Kidney epithelial cell (primary cell): ENCODE measurements around the gene HINT3. TPM values are rescaled to one million over a fixed set of nuclear protein-coding genes. Genes with fewer than 3 reads are reported as not detected.

Experiments used
- DNase-seq: peaks from one replicate; pipeline ENCODE4 v3.0.0-alpha.2; 2010; ENCODE audit warnings: low read depth
- H3K27me3 ChIP-seq: 2 replicates; pipeline ENCODE4 v1.6.0; 2011; ENCODE audit warnings: low read length; ENCODE audit not compliant: control insufficient read depth, insufficient read depth
- H3K36me3 ChIP-seq: 2 replicates; pipeline ENCODE4 v1.5.1; 2011; ENCODE audit warnings: low read length; ENCODE audit not compliant: control insufficient read depth, insufficient read depth
- H3K4me3 ChIP-seq: 2 replicates; pipeline ENCODE4 v1.5.1; 2011; ENCODE audit warnings: low read depth, mild to moderate bottlenecking, control low read depth, low read length
- CTCF ChIP-seq: IDR thresholded peaks from 2 replicates; pipeline ENCODE4 v1.5.1; 2011; ENCODE audit warnings: mild to moderate bottlenecking, moderate library complexity, low read length, control low read depth, inconsistent platforms; ENCODE audit not compliant: insufficient read depth, poor library complexity, severe bottlenecking
- total RNA-seq: library from RNA; depleted of rRNA; stranded (reverse); fragments of >200 nt; gene quantifications from 2 replicates; pipeline ENCODE4 v1.2.3, GENCODE V29; 2015

Gene HINT3
- total RNA-seq, 1 donor from 2014 or later, result 30.5 TPM

- no peaks in the 10 kb centered on the region for H3K36me3 ChIP-seq
- no peaks in the 10 kb centered on the region for H3K27me3 ChIP-seq
- no peak for DNase-seq
- no peak overlapping the region for H3K4me3 ChIP-seq
- no peak for TF ChIP-seq CTCF
Observed at GRCh38 chr6:126002755-126003679, 46.4 kb downstream of the HINT3 start.

DNA sequence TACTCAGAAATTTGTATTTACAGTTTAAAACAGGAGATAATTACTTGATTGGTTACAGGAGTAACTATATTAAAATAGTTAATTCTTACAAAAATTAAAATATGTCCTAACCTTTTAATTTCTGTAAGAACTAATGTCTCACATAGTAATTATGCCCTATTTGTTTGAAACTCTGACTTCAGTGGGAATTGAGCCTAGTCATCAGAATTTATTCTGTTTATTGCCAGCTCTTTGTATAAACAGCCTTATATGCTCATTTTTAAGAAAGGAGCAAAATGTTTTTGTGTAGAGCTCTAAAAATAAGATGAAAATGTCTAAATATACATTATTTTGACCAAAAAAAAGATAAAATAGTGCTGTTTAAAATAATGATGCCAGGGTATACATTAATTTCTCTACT, 51.2 kb downstream of the HINT3 start:
- H3K36me3 ChIP-seq, result no peaks in the 10 kb centered on the region
- TF ChIP-seq CTCF, result no peak
- no peaks in the 10 kb centered on the region for H3K27me3 ChIP-seq
- H3K4me3 ChIP-seq, result no peak overlapping the region
- DNase-seq, result no peak

- Histone ChIP-seq H3K4me3 (no peak overlapping the region), H3K36me3 (no peaks in the 10 kb centered on the region), H3K27me3 (no peaks in the 10 kb centered on the region)
- TF ChIP-seq CTCF, result no peak
- no peak for DNase-seq
Observed at GRCh38 chr6:126010040-126010439, 53.5 kb downstream of the HINT3 start.

GRCh38 chr6:126015863-126016262, 59.3 kb downstream of the HINT3 start:
- H3K27me3 ChIP-seq, result no peaks in the 10 kb centered on the region
- peaks cover 1% of the 10 kb centered on the region for H3K36me3 ChIP-seq
- no peak for TF ChIP-seq CTCF
- DNase-seq, result no peak
- no peak overlapping the region for H3K4me3 ChIP-seq

GRCh38 chr6:126016591-126016990, 60.0 kb downstream of the HINT3 start:
- DNase-seq, result no peak
- Histone ChIP-seq H3K36me3 (peaks cover 1% of the 10 kb centered on the region), H3K4me3 (no peak overlapping the region), H3K27me3 (no peaks in the 10 kb centered on the region)
- no peak for TF ChIP-seq CTCF
